Stimulated activated naive B cell treated with anti-CD40 and anti-IgM and Interleukin-4, amounts not matched to agents 10 μg/mL and 1 μg/mL and 100 μg/mL, for 72 hours (primary cell): Measurements from ENCODE around the gene PPP3CA.
A peak's percentile ranks its signal among the peaks of the same experiment; 100 is the strongest.

ENCODE experiments used
- ATAC-seq, 2 donors: fragments of 150-1000 bp; cut with Tn5 transposase; replicated peaks; 2 replicates each; pipeline ENCODE4 v1.10.0; 2021; ENCODE audit warnings: moderate library complexity in 1 of 2
- DNase-seq: peaks from one replicate; pipeline ENCODE4 v3.0.0; 2021
- H3K27ac Mint-ChIP-seq: one replicate; pipeline ENCODE4 v1.8.0; 2022; ENCODE audit warnings: mild to moderate bottlenecking, mixed read lengths
- H3K27me3 Mint-ChIP-seq, 2 donors: one replicate each; pipeline ENCODE4 v1.8.0; 2022; ENCODE audit warnings: mixed read lengths in 2 of 2
- H3K36me3 Mint-ChIP-seq, 2 donors: one replicate each; pipeline ENCODE4 v1.8.0; 2022; ENCODE audit warnings: mixed read lengths in 2 of 2, mild to moderate bottlenecking in 1 of 2
- H3K4me1 Mint-ChIP-seq, 2 donors: one replicate each; pipeline ENCODE4 v1.8.0; 2022; ENCODE audit warnings: mixed read lengths in 2 of 2, mild to moderate bottlenecking in 1 of 2
- H3K4me3 Mint-ChIP-seq, 2 donors: one replicate each; pipeline ENCODE4 v1.8.0; 2022; ENCODE audit warnings: mild to moderate bottlenecking in 2 of 2, mixed read lengths in 2 of 2, moderate library complexity in 1 of 2
- H3K9me3 Mint-ChIP-seq, 2 donors: one replicate each; pipeline ENCODE4 v1.8.0; 2022; ENCODE audit warnings: mixed read lengths in 2 of 2, mild to moderate bottlenecking in 1 of 2

The PPP3CA gene

DNA sequence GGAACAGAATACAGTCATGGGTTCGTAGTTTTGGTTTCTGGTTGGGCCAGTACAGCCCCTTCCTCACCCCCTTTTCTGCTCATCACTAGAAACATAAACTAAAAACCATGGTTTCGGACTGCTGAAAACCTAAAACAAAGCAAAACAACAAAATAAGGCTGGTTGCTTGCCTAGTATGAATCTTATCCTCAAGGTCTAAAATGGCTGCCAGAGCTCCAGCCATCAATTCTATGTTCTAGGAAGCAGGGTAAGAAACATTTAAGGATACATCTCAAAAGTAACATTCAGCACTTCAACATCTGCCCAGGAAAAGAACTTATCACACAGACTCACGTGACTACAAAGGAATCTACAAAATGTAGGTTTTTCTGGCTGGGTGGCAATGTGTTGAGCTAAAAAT is 31.5 kb downstream of the PPP3CA start:
- Mint-ChIP-seq H3K27me3 (no peaks in the 10 kb centered on the region), H3K4me1 (peaks cover 14 to 18% of the 10 kb centered on the region in 2 donors), H3K4me3 (no peak overlapping the region), H3K27ac (no peak overlapping the region), H3K36me3 (peaks cover 4 to 16% of the 10 kb centered on the region in 2 donors), H3K9me3 (peaks cover 3 to 6% of the 10 kb centered on the region in 2 donors)
- ATAC-seq (no peak), DNase-seq (no peak)

DNA sequence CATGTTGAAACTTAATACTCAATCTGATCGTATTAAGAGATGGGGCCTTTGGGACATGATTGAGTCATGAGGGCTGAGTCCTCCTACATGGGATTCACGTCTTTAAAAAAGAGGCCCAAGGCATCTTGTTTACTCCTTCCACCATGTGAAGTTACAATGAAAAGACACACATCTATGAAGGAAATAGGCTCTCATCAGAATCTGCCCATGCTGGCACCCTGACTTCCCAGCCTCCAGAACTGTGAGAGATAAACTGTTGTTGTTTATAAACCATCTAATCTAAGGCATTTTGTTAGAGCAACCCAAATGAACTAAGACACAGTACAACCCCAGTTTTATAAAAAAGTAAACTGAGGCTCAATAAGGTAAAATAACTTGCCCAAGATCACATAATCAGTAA is 32.3 kb downstream of the PPP3CA start:
- DNase-seq: no peak
- ATAC-seq: no peak
- no peak overlapping the region for H3K4me3 Mint-ChIP-seq
- H3K9me3 Mint-ChIP-seq: peaks cover 3 to 6% of the 10 kb centered on the region in 2 donors
- H3K27me3 Mint-ChIP-seq: no peaks in the 10 kb centered on the region
- H3K36me3 Mint-ChIP-seq: peaks cover 4 to 16% of the 10 kb centered on the region in 2 donors
- H3K27ac Mint-ChIP-seq: no peak overlapping the region
- peaks cover 13 to 14% of the 10 kb centered on the region in 2 donors for H3K4me1 Mint-ChIP-seq

DNA sequence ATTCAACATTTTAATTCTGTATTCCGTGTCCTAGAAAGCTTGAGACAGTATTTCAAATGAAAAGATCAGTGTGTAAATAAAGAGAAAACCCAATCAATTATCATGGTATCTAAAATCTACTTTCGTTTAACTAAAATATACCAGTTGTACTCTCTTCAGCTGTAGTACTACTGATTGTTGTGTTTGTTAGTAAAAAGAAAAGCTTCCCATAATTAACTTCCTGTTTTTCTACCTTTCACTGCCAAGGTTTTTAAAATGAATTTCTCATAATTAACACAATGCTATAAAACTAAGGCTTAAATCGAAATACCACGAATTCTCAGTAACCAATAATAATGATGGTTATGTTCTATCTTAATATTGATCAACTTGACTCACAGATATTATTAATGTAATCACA is 37.4 kb downstream of the PPP3CA start:
- H3K4me3 Mint-ChIP-seq: no peak overlapping the region
- peaks cover 23 to 37% of the 10 kb centered on the region in 2 donors for H3K4me1 Mint-ChIP-seq
- no peak for DNase-seq
- ATAC-seq: no peak
- no peaks in the 10 kb centered on the region for H3K9me3 Mint-ChIP-seq
- peaks cover 0 to 2% of the 10 kb centered on the region in 2 donors for H3K36me3 Mint-ChIP-seq
- no peaks in the 10 kb centered on the region for H3K27me3 Mint-ChIP-seq
- no peak overlapping the region for H3K27ac Mint-ChIP-seq

DNA sequence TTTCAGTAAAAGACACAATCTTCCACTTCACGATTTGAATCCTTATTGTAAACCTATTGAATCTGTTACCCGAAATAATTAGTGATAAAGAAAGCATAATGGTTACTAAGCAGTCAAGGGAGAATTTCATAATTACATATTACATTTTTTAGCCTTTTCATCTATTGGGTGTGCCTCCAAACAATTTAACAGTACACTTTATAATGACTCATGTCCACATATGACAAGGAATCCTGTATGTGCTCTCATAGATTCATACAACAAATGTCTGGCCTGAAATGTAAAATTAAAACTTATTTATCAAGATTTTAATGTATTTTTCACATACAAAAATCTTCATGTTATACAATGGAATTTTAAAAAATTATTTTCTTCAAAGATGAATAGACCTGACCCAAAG is 39.4 kb downstream of the PPP3CA start:
- H3K4me1 Mint-ChIP-seq: peaks cover 20 to 39% of the 10 kb centered on the region in 2 donors
- H3K27ac Mint-ChIP-seq: no peak overlapping the region
- no peak for ATAC-seq
- H3K27me3 Mint-ChIP-seq: no peaks in the 10 kb centered on the region
- no peak for DNase-seq
- no peaks in the 10 kb centered on the region for H3K36me3 Mint-ChIP-seq
- no peaks in the 10 kb centered on the region for H3K9me3 Mint-ChIP-seq
- H3K4me3 Mint-ChIP-seq: no peak overlapping the region

DNA sequence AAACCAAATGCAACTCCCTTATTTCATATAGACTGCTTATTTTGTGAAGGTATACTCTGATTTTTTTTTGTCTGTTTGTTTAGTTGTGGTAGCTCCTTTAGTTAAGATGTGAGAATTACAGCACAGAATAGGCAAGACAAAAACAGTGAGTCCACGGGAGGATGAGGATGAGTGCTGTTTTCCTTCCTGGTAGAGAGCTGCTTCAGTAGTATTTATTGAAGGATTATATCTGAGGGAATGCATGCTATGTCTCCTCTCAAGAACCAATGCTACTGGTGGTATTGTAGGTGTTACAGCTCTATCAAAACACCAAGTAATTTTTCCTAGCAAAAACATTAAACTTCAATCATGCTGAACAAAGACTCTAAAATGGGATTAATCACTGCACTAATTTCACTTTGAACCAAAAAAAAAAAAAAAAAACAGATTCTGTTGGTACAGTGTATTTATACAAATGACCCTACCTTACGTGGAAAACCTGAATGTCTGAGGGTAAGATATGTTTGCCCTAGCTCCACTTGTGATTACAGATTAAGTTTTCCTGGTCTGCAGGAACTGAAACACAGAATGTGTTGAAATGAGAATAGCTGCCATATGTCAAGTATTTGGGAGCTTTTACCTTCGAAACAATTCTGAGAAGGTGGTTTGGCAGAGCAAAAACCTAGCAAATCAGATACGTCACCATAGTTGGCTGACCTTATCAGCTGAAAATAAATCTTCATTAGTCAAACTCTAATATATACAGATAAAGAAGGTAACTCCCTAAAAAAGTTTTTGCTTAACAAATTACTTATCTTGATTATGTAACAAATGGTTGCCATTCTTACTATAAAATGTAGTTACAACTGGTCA is 40.3 kb downstream of the PPP3CA start:
- H3K36me3 Mint-ChIP-seq: no peaks in the 10 kb centered on the region
- H3K9me3 Mint-ChIP-seq: no peaks in the 10 kb centered on the region
- DNase-seq: no peak
- ATAC-seq: peak in 1 of 2 donors; percentile 33
- H3K27ac Mint-ChIP-seq: peak overlapping the region; percentile 79
- H3K4me3 Mint-ChIP-seq: peak overlapping the region; percentile 66
- H3K4me1 Mint-ChIP-seq: peaks cover 19 to 39% of the 10 kb centered on the region in 2 donors
- no peaks in the 10 kb centered on the region for H3K27me3 Mint-ChIP-seq

DNA sequence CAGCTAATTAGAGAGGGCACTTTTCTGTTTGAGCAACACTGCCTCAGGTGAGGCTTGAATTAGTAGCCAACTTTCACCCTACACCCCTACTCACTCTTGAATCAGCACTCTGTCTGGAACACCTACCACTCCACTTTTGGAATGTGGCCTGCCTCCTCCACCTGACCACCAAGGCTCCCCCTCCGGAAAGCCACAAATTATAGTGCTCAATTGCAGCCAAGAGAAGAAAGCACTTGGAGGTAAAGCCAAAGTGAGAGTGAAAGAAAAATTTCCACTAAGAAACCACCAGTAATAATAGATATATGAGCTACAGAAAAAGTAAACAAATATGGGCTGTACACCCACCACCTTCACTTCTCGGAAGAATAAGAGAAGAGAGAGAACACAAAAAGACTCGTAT is 41.1 kb downstream of the PPP3CA start:
- Mint-ChIP-seq H3K4me1 (peaks cover 17 to 33% of the 10 kb centered on the region in 2 donors), H3K36me3 (no peaks in the 10 kb centered on the region), H3K27me3 (no peaks in the 10 kb centered on the region), H3K4me3 (peak overlapping the region; percentile 66), H3K27ac (peak overlapping the region; percentile 79), H3K9me3 (no peaks in the 10 kb centered on the region)
- DNase-seq (no peak), ATAC-seq (peak; percentile 61 to 67)

DNA sequence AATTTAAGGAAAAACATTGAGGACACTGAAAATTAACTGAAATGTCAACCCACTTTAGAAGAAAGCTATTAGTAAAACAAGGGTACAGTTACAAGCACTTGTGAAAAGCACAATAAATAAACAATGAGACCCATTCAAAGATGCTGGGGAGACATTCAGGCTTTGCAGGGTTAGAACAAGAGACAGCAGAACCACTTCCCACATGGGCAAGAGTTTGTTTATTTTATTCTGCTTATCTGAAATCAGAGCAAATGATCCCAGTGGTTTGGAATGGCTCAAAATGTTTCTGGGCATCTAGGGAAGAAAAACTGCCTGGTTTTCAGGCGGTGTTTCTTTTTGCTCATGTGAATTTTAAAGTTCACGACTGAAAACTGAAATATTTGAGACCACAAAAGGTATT is 42.4 kb downstream of the PPP3CA start:
- Mint-ChIP-seq H3K36me3 (no peaks in the 10 kb centered on the region), H3K4me1 (peaks cover 13 to 24% of the 10 kb centered on the region in 2 donors), H3K9me3 (no peaks in the 10 kb centered on the region), H3K27ac (no peak overlapping the region), H3K27me3 (no peaks in the 10 kb centered on the region), H3K4me3 (no peak overlapping the region)
- DNase-seq (no peak), ATAC-seq (no peak)

DNA sequence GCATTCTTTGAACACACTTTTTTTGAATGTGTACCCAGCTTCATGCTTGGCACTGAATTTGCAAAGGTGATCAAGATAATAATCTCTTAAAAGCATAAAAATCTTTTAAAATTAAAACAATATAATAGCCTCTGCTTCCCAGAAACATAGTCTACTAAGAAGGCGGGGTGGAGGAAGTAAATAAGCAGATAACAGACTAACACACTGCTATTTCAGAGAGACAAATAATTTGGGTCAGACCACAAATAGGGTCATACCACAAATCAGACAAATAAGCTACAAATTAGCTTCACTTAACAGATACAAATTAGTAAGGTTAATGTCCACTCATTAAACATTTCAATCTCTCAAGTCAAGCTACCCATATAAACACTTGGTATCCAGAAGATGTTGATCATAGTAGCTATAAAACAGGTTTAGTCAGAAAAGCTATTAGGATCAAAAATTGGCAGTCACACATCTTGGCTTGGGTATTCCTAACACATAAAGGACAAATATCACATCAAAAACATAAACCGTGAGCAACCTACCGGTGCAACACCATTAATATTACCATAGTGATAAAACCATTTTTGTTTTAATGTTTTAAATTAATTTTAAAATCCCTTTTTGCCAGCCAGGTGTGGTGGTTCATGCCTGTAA is 47.3 kb downstream of the PPP3CA start:
- Mint-ChIP-seq H3K9me3 (no peaks in the 10 kb centered on the region), H3K27me3 (no peaks in the 10 kb centered on the region), H3K36me3 (no peaks in the 10 kb centered on the region), H3K4me1 (peaks cover 3 to 8% of the 10 kb centered on the region in 2 donors), H3K27ac (no peak overlapping the region), H3K4me3 (no peak overlapping the region)
- no peak for ATAC-seq
- no peak for DNase-seq

DNA sequence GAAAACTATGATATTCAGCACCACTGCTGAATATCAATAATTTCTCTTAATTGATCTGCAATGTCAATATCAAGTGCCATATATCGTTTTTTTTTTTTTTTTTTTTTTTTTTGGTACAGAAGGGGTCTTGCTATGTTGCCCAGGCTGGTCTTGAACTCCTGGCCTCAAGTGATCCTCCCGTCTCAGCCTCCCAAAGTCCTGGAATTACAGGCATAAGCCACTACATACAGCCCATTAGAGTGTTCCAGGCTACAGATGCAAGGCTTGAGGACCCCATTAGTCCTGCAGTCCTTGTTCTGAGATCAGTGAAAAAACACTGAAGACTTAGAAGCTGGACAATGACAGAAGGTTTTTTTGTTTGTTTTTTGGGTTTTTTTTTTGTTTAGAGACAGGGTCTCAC is 48.3 kb downstream of the PPP3CA start:
- no peak for DNase-seq
- no peak overlapping the region for H3K27ac Mint-ChIP-seq
- H3K27me3 Mint-ChIP-seq: no peaks in the 10 kb centered on the region
- peaks cover 0 to 8% of the 10 kb centered on the region in 2 donors for H3K4me1 Mint-ChIP-seq
- no peak overlapping the region for H3K4me3 Mint-ChIP-seq
- H3K36me3 Mint-ChIP-seq: no peaks in the 10 kb centered on the region
- no peaks in the 10 kb centered on the region for H3K9me3 Mint-ChIP-seq
- no peak for ATAC-seq

DNA sequence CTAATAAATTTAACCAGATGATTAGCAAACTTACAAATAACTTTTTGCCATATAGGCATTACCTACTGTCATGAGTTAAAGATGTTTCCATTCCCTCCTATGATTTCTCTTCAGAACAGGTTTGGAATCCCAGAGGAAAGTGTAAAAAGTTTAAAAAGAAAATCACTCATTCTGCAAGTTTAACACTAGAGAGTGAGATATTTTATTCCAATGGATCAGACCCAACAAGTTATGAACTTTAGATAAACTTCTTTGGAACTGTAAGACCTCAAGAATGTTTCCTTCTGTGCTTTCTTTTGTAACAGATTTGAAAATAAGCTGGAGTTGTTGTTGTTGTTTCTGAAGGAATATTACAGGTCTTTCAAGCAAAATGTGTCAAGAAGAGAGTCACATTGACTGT is 51.6 kb downstream of the PPP3CA start:
- Mint-ChIP-seq H3K4me3 (no peak overlapping the region), H3K36me3 (peaks cover 2 to 8% of the 10 kb centered on the region in 2 donors), H3K9me3 (no peaks in the 10 kb centered on the region), H3K27me3 (no peaks in the 10 kb centered on the region), H3K27ac (no peak overlapping the region), H3K4me1 (peaks cover 25% of the 10 kb centered on the region in 2 donors)
- DNase-seq (no peak), ATAC-seq (no peak)

DNA sequence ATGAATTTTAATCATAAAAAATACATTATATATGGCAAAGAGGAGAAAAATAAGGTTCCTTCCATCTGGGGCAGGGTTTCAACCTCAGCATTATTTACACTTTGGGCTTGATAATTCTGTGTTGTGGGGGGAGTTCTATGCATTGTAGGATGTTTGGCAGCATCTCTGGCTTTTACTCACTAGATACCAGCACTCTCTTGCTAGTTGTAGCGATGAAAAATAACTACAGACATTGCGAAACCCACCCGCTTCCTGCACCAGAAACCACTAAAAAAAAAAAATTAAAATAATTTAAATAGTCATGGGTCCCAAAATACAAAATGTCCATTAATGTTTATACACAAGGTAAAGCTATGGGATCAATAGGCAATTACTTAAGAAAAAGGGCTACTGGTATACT is 52.7 kb downstream of the PPP3CA start:
- H3K4me3 Mint-ChIP-seq: no peak overlapping the region
- peaks cover 2 to 8% of the 10 kb centered on the region in 2 donors for H3K36me3 Mint-ChIP-seq
- H3K9me3 Mint-ChIP-seq: no peaks in the 10 kb centered on the region
- H3K27ac Mint-ChIP-seq: no peak overlapping the region
- H3K27me3 Mint-ChIP-seq: no peaks in the 10 kb centered on the region
- peaks cover 34 to 35% of the 10 kb centered on the region in 2 donors for H3K4me1 Mint-ChIP-seq
- no peak for ATAC-seq
- DNase-seq: no peak

DNA sequence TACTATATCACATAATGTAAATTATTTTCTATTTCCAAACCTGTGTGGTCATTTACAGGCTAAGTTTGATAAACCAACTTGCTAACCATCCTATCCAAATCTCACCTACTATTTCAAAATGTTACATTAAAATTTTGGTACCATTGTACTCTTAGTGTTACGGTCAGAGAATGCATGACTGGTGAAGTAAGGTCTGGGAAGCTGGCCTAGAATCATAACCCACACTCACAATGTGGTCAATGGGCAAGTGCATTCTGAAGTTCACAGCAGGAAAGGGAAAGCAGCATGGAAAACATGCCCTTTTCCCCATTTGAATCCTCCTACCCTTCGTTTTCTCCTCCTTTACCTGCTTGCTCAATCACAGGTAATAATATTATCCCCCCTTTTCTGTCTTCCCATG is 54.4 kb downstream of the PPP3CA start:
- ATAC-seq: no peak
- H3K36me3 Mint-ChIP-seq: peaks cover 2 to 8% of the 10 kb centered on the region in 2 donors
- no peak overlapping the region for H3K4me3 Mint-ChIP-seq
- no peaks in the 10 kb centered on the region for H3K27me3 Mint-ChIP-seq
- peaks cover 39 to 51% of the 10 kb centered on the region in 2 donors for H3K4me1 Mint-ChIP-seq
- H3K9me3 Mint-ChIP-seq: no peaks in the 10 kb centered on the region
- no peak overlapping the region for H3K27ac Mint-ChIP-seq
- no peak for DNase-seq

DNA sequence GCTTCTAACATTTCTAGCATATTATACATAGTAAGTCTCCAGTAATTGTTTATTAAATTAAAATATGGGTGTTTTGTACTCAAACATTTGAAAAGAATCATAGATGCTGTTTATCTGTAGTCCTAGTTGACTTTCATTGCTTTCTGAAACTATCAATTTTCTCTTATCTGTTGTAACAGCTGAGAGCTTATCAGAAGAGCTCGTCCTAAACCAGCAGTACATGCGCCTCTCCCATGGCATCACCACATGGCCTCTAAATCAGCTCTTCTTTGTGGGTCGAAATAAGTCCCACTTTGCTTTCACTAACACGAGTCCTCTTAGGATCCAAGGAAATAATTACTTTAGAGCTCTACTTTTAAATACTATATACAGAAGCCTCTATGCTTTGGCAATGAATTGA is 55.1 kb downstream of the PPP3CA start:
- Mint-ChIP-seq H3K36me3 (peaks cover 2 to 8% of the 10 kb centered on the region in 2 donors), H3K9me3 (no peaks in the 10 kb centered on the region), H3K4me1 (peaks cover 38 to 55% of the 10 kb centered on the region in 2 donors), H3K27ac (no peak overlapping the region), H3K27me3 (no peaks in the 10 kb centered on the region), H3K4me3 (no peak overlapping the region)
- ATAC-seq (no peak), DNase-seq (no peak)

DNA sequence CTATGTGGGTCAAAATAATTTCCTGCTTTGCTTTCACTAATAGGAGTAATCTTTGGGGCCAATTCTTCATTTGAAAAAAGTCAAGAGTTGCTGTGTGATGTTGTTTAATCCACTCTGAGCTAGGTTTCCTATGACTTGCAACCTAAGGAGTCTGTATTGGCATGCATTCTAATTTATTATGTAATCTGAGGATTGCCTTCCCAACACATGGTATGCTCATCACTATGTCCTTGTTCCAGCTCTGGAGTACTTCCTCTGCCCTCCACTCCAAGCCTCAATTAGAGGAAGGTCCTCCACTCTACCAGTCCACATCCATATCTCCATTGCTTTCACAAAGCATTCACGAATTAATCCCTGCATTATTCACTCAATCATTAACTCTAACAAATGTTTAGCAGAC is 56.1 kb downstream of the PPP3CA start:
- no peaks in the 10 kb centered on the region for H3K27me3 Mint-ChIP-seq
- peaks cover 36 to 56% of the 10 kb centered on the region in 2 donors for H3K4me1 Mint-ChIP-seq
- H3K27ac Mint-ChIP-seq: no peak overlapping the region
- no peak for DNase-seq
- no peak for ATAC-seq
- no peaks in the 10 kb centered on the region for H3K9me3 Mint-ChIP-seq
- H3K4me3 Mint-ChIP-seq: no peak overlapping the region
- H3K36me3 Mint-ChIP-seq: peaks cover 2 to 8% of the 10 kb centered on the region in 2 donors

DNA sequence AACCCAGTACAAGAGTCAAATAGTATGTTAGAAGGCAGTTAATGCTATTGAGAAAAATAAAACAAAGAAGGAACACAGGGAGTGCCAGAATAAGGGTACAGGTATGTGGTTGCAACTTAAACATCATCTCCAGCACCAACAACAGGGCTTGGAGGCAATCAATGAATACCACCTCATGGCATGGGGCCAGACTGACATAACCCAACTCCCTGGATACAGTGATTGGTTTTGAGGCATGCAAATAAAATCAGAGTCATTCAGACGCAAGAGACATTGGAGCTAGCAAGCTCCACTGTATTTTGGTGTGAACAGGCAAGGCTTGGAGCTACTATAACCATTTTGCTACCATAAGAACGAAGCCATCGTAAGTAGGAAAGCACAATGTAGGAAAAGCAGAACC is 56.7 kb downstream of the PPP3CA start:
- Mint-ChIP-seq H3K9me3 (no peaks in the 10 kb centered on the region), H3K27me3 (no peaks in the 10 kb centered on the region), H3K36me3 (peaks cover 2 to 8% of the 10 kb centered on the region in 2 donors), H3K4me3 (no peak overlapping the region), H3K27ac (no peak overlapping the region), H3K4me1 (peaks cover 36 to 56% of the 10 kb centered on the region in 2 donors)
- ATAC-seq: no peak
- no peak for DNase-seq
